Inferior parietal cortex (tissue), 1 donor: ENCODE measurements around the gene SLC39A3.

ENCODE experiments used
- DNase-seq: peaks from one replicate; pipeline ENCODE4 v3.0.0-alpha.2; 2016; ENCODE audit errors: extremely low spot score

SLC39A3 gene

DNA sequence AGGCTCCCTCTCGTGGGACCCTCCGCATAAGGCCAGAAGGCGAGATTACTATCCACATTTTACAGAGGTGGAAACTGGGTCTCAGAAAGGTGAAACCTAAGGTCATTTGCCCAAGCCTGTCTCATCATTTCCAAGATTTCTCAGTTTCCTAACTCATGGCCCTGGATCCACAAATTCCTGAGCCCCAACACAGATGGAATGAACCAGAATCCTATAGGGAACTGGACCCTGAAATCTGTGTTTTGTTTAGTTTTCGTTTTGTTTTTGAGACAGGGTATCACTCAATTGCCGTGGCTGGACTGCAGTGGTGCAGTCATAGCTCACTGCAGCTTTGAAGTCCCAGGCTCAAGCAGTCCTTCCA, 36.8 kb downstream of the SLC39A3 start:
- DNase-seq = no peak

DNA sequence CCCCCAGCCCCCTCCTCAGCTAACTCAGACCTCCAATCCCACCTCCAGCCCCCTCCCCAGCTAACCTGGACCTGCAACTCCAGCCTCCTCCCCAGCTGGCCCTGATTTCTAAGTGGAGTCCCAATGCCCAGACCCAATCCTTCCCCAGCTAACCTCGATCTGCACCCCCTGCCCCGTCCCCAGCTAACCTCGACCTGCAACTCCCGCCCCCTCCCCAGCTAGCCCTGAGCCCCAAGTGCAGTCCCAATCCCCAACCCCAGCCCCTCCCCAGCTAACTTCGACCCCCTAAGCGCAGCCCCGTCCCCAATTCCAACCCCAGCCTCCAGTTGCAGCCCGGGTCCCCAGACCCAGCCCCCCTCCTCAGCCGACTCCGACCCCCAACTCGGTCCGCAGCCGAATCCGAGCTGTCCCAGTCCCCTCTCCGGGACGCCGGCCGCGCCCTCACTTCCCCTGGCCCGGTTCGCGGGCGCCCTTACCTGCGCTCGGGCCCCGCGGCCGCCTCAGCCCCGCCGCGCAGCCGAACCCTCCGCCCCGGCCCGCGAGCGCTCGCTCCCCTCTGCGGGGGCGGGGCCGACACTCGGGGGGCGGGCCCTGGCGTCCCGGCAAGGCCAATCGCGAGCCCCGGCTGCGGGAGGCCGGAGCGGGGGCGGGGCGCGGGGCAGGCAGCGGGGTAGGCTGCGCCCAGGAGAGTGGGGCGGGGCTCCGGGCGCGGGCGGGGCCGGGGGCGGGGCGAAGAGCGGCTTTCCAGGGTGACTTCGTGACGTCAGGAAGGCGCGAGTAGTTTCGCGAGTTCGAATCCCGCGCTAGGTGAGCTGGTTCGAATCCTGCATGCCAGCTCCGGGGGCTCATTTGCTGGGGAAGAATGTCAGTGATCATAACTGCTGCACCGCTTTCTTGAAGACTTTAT, 37.4 kb downstream of the SLC39A3 start, which contains the start of gene GNG7:
TSS of gene GNG7 (minus strand) at position 525 of the 907 bp plus-strand sequence. CDS start 182,006 bp downstream, outside the sequence.
- DNase-seq = peak; percentile 84

DNA sequence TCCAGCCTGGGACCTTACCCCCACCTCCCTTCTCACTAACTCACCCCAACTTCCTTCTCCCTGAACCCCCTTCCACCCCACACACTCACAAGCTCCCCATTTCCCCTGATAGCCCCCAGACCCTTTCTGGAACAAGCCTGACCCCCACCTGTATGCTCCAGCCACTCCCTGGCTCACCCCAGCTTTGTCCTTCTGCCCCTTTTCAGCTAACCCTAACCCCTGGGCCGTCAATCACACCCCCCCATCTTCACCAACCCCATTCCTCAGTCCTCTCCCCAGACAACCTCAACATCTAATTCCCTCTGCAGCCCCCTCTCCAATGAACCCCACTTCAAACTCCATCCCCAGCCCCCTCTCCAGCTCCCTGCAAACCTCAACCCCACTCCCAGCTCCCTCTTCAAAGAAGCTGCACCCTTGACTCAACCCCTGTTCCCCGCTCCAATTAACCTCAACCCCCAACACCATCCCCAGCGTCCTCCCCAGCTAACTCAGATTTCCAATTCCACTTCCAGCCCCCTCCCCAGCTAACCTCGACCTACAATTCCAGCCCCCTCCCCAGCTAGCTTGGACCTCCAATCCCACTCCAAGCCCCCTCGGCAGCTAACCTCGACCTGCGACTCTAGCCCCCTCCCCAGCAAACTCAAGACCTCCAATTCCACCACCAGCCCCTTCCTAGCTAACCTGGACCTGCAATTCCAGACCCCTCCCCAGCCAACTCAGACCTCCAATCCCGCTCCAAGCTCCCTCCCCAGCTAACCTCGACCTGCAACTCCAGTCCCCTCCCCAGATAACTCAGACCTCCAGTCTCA, 38.3 kb downstream of the SLC39A3 start:
- DNase-seq = no peak

DNA sequence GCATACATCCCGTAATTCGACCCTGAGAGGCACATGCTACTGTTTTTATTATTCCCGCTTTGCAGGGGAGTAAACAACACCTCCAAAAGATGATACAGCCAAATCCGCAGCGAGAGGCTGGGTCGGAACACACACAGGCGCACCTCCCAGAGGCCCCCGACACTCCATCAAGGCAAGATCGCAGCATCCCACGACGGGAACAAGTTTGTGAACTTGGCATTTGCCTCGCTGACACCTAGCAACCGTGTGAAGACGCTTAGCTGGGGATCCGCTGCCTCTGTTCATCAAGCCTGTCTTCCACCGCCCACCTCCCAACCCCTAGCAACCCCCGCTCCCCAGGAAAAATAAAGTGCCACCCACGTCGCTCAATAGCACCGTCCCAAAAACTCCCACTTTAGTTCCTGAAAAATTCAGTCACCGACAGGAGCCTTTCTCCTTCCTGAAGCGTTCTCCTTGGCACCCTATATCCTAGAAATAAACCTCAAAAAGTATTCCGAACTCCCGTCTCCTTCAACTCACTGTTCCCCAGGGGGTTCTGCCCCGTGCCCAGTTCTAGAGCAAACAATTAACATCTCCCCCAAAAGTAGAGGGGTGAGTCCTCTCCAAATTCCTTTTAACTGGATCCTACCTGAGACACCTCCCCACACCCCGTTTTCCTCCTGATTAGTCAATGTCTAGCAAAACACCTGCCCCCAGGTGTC, 39.0 kb downstream of the SLC39A3 start:
- DNase-seq = no peak

DNA sequence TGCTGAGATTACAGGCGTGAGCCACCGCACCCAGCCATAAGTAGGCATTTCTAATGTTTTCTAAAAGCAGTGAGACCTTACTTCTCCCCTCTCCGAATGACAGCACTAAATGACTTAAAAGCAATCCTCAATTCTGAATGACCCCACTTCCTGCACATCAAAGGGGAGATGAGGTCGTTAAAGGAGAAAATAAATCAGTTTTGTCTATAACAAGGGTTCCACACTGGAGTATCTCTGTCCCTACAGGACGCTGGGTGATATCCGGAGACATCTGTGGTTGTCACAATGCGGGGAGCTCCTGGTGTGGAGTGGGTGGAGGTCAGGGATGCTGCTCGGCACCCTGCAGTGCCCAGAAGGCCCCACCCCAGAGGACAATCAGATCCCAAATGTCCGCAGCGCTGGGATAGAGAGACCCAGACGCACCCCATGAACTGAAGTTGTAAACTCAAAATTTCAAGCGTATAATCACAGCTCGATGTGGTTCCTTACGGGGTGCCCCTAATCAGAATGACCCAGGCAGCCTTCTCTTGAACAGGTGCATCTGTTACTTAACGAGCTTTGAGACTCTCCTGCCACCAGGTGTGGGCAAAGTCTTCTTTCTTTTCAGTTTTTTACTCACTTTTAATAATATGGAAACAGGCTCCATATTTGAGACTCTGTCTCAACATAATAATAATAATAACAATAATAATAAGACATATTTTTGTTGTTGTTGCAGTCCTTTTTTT, 40.2 kb downstream of the SLC39A3 start:
- DNase-seq = no peak

DNA sequence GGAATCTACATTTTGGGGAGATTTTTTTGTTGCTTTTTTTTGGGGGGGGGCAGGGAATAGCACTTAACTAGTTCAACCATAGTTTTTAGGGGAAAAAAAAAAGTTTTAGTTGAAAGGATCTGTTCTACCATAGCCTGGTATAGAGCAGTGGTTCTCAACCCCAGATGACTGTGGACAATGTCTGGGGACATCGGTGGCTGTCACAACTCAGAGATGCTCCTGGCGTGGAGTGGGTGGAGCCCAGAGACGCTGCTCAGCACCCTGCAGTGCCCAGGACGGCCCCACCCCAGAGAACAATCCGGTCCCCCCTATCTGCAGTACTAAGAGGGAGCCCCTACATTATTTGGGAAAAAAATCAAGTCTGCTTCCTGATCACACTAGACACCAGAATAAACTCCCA, 45.6 kb downstream of the SLC39A3 start:
- DNase-seq = no peak

DNA sequence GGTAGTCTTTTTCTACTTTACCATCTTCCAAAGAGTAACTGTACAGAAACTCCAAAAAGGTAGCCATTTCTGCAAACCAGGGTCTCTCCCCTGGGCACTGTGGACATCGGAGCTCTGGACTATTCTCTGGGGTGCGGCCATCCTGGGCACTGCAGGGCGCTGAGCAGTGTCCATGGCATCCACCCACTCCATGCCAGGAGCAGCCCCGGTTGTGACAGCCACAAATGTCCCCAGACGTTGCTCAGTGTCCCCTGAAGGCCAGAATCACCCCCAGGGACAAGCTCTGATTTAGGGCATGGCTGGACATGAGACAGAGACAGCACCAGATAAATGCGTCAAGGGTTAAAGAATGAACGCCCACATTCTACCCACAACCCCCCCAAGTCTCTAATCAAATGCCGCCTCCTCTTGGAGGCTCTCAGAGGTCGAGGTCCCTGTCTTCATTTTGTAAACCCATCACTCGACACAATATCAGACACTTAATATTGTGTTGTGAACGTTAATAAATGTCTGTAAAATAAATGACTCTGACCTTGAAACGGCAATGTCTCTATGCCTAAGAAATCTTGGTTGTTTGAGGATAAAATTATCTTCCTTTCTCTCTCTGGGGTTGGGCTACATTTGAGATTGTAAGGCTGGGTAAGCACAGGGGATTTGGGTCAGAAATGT, 46.2 kb downstream of the SLC39A3 start:
- DNase-seq = no peak

DNA sequence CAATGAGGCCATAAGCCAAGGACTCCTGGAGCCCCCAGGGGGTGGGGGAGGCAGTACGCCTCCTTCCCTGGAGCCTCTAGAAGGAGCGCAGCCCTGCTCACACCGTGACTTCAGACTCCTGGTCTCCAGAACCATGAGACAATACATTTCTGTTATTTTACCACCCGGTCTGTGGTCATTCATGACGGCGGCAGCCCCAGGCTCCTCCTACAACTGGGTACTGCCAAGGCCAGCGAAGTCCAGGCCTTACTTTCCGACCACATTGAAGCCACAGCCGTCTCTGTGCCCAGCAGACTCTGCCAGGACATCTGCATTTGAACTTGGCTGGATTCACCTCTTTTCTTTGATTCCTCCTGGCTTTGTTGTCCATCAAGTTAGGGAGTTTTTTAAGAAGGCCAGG, 47.9 kb downstream of the SLC39A3 start:
- DNase-seq = peak; percentile 75

DNA sequence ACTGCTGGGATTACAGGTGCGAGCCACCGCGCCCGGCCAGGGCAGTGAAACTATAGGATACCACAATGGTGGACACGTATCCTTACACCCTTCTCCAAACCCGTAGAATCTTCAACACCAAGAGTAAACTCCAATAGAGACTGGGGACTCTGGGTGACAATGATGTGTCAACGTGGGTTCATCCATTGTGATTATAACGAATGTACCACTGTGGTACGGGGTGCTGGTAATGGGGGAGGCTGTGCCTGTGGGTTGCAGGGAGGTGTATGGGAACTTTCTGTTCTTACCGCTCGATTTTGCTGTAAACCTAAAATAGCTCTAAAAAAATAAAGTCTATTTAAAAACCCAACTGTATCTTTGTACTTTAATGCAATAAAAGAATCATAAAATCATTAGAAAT, 49.0 kb downstream of the SLC39A3 start:
- DNase-seq = no peak

DNA sequence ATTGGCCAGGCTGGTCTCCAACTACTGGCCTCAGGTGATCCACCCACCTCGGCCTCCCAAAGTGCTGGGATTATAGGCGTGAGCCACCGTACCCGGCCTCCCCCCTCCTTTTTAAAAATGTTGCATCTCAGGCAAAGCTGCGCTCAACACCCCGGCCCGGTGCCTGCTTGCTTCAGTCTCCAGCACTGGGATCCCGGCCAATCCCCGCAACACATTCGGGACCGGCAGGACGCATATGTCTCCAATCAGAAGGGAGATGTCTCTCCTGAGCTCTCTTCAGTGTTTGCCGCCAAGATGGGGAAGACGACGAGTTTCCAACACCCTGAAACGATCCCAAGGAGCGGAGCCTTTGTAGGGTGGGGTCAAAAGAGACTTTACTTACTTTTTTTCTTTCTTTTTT, 53.5 kb downstream of the SLC39A3 start:
- DNase-seq = no peak

DNA sequence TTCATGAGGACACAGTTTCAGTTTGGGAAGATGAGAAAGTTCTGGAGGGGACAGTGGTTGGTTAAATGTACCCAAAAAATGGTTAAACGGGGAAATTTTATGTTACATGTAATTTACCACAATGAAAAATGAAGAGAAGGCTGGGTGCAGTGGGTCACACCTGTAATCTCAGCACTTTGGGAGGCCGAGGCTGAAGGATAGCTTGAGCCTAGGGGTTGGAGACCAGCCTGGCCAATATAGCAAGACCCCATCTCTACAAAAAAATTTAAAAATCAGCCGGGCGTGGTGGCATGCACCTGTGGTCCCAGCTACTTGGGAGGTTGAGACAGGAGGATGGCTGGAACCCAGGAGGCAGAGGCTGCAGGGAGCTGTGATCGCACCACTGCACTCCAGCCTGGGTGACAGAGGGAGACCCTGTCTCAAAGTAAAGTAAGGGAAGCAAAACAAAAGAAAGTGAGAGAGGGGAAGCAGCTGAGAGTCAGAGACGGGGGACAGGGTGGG, 54.6 kb downstream of the SLC39A3 start:
- DNase-seq = no peak

DNA sequence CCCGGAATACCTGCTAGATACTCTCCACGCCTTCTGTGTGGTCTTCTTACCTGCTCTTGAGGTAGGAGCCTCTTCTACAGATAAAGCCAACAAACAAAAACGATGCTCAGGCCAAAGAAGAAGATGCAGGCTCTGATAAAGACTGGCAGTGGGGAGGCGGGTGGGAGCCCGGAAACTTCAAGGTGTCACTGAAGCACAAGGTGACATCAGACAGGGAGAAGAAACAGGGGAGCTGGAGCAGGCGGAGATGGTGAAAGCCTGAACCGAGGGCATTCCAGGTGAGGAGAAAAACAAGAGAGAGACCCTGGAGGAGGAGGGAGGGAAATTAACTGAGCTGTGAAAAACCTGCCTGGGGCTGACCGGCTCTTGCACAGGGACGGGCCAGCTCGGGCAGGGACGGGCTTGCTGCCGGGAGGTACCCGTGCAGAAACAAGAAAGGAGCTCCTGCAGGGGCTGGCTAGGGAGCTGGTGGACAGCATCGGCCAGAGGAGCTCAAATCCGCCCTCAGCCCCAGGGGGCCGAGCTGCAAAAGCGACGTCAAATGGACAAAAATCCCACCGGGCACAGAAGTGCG, 56.3 kb downstream of the SLC39A3 start:
- no peak for DNase-seq
